ENCODE results near the gene MAMDC2. TPM values are rescaled to one million over a fixed set of nuclear protein-coding genes. Genes with fewer than 3 reads are reported as not detected.

The MAMDC2 gene
- total and polyA plus RNA-seq, 8 donors: 6.1 to 23.6 (median 7.6) TPM

GRCh38 chr9:70060148-70060882 is 16.7 kb downstream of the MAMDC2 start:
- Histone ChIP-seq H3K27ac (no peak overlapping the region), H3K9me3 (no peaks in the 10 kb centered on the region), H3K36me3 (no peaks in the 10 kb centered on the region), H3K4me3 (no peak overlapping the region), H3K27me3 (no peaks in the 10 kb centered on the region), H3K4me1 (no peaks in the 10 kb centered on the region)
- DNase-seq (no peak), ATAC-seq (no peak)
- intact Hi-C loops (cut with DNase I): no loop called here
- TF ChIP-seq, protein P1, sequence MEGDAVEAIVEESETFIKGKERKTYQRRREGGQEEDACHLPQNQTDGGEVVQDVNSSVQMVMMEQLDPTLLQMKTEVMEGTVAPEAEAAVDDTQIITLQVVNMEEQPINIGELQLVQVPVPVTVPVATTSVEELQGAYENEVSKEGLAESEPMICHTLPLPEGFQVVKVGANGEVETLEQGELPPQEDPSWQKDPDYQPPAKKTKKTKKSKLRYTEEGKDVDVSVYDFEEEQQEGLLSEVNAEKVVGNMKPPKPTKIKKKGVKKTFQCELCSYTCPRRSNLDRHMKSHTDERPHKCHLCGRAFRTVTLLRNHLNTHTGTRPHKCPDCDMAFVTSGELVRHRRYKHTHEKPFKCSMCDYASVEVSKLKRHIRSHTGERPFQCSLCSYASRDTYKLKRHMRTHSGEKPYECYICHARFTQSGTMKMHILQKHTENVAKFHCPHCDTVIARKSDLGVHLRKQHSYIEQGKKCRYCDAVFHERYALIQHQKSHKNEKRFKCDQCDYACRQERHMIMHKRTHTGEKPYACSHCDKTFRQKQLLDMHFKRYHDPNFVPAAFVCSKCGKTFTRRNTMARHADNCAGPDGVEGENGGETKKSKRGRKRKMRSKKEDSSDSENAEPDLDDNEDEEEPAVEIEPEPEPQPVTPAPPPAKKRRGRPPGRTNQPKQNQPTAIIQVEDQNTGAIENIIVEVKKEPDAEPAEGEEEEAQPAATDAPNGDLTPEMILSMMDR (IDR thresholded peaks at IDR 0.05): no peak

GRCh38 chr9:70060883-70061507 is 17.3 kb downstream of the MAMDC2 start:
- H3K4me3 ChIP-seq: no peak overlapping the region
- H3K27ac ChIP-seq: no peak overlapping the region
- no peaks in the 10 kb centered on the region for H3K27me3 ChIP-seq
- ATAC-seq (no peak), DNase-seq (no peak)
- H3K36me3 ChIP-seq: no peaks in the 10 kb centered on the region
- TF ChIP-seq, protein P1 (IDR thresholded peaks at IDR 0.05): no peak
- H3K9me3 ChIP-seq: no peaks in the 10 kb centered on the region
- intact Hi-C loops (cut with DNase I): no loop called here
- no peaks in the 10 kb centered on the region for H3K4me1 ChIP-seq

- intact Hi-C loops (cut with DNase I): no loop called here
Measured at GRCh38 chr9:70061776-70062175, 18.1 kb downstream of the MAMDC2 start.

GRCh38 chr9:70064496-70064895 is 20.8 kb downstream of the MAMDC2 start:
- Histone ChIP-seq H3K4me1 (no peaks in the 10 kb centered on the region), H3K27me3 (no peaks in the 10 kb centered on the region), H3K9me3 (no peaks in the 10 kb centered on the region), H3K27ac (no peak overlapping the region), H3K36me3 (no peaks in the 10 kb centered on the region), H3K4me3 (no peak overlapping the region)
- ATAC-seq (no peak), DNase-seq (no peak)
- TF ChIP-seq, protein P1 (IDR thresholded peaks at IDR 0.05): no peak
- intact Hi-C loops (cut with DNase I): no loop called here

More at GRCh38 chr9:70061776-70062175, 18.1 kb downstream of the MAMDC2 start:
- TF ChIP-seq, protein P1 (IDR thresholded peaks at IDR 0.05): no peak
- H3K36me3 ChIP-seq: no peaks in the 10 kb centered on the region
- DNase-seq (no peak), ATAC-seq (no peak)
- H3K4me3 ChIP-seq: no peak overlapping the region
- H3K9me3 ChIP-seq: no peaks in the 10 kb centered on the region
- no peak overlapping the region for H3K27ac ChIP-seq
- H3K27me3 ChIP-seq: no peaks in the 10 kb centered on the region
- H3K4me1 ChIP-seq: no peaks in the 10 kb centered on the region

DNA sequence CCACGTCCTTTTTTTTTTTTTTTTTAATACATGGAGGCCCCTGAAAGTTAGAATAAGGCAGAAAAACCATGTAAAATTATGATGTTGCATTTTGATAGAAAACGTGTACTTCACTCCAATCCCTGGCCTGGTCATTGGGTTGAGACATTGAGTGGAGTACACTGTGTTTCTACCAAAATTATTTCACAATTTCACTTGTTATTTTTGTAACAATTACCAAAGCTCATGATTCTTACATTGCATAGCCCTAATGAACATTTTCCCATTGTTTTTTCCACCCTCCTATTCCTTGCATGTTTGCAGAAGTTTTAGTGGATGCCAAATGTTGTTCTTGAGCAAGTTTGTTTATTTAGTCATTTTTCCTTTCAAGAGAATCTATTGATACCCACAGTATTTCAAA is 21.9 kb downstream of the MAMDC2 start:
- TF ChIP-seq, protein P1 (IDR thresholded peaks at IDR 0.05): no peak

More for the DNA sequence above, 21.9 kb downstream of the MAMDC2 start:
- Histone ChIP-seq H3K27ac (no peak overlapping the region), H3K4me3 (no peak overlapping the region), H3K27me3 (no peaks in the 10 kb centered on the region), H3K4me1 (no peaks in the 10 kb centered on the region), H3K36me3 (no peaks in the 10 kb centered on the region), H3K9me3 (no peaks in the 10 kb centered on the region)
- intact Hi-C loops (cut with DNase I): no loop called here
- DNase-seq (no peak), ATAC-seq (no peak)

Measured in left lung (tissue), 10 donors.